Activated T-helper 1 cell treated with Interleukin-2 at 50 U/mL for 16 hours (primary cell): Measurements from ENCODE around the gene CEP135.
"Not testable (repeated sequence)": the region's sequence is repeated elsewhere in the genome, so short reads cannot be mapped to it uniquely, and the experiment has no call there.

Experiments
- DNase-seq: peaks from one replicate; pipeline ENCODE4 v3.0.0-alpha.2; 2020; ENCODE audit warnings: low read depth

The CEP135 gene

GRCh38 chr4:55941881-55942396, 6.8 kb upstream of the CEP135 start:
- no peak for DNase-seq

DNA sequence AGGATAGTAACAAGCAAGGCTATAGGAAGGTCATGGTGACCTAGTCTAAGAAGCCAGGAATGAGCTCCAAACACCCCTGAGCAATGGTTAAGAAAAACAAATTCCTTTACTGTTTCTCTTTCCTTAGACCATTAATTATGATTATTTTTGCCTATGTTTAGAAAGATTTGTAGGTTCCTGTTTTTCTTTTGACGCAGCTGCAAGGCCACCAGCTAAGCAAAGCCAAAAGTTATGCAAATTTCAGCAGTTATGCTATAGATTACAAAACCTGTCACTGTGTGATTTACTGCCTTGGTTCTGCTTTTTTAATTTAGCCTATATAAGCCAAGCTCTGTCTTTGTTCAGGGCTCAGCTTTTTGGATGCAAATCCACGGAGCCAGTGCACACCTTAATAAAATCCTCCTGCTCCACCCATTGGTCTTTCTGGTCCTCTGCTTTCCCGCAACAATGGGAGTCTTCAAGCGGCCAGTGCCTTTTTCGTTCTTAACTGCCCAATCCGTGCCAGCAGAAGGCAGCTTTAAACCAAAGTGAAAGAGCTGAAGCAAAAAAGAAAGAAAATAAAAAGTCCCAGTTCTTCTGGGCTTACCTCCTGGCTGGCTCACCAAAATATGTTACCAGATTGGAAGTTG, 1.4 kb upstream of the CEP135 start:
- DNase-seq = no peak

DNA sequence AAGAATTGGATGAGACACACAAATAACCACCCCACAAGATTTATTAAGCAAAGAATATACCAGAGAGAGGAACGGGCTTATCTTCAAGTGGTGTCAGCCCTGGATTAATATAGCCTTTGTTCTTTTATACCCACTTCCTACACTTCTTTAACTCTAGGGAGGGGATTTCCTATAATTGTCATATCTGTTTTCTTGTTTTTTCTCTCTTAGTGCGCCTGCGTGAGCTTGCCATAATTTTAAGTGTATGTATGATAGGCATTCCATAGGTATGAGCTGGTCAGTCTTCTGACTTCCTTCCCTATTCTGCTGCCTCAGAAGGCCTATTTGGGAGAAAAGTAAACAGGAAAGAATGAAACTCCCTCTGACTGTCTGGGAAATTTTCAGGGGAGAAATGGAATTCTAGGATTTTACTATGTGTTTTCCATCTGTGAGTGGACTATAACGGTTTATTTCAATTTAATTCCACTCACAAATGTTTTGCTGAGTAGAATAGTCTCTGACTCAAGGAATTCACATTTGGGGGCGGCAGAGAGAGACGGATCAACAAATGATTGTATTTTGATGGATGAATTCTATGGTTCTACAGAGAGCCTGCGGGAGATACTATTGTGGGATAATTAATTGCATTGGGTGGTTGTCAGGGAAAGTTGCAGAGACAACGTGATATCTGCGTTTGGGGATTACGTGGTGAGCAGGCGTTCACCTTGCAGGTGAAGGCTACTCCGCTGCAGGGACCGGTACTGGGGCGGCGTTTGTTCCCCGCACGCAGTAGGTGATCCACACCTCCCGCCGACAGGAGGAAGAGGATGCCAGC, 626 bp upstream of the CEP135 start:
- DNase-seq = no peak

GRCh38 chr4:55949482-55949802, 697 bp downstream of the CEP135 start:
- no peak for DNase-seq

DNA sequence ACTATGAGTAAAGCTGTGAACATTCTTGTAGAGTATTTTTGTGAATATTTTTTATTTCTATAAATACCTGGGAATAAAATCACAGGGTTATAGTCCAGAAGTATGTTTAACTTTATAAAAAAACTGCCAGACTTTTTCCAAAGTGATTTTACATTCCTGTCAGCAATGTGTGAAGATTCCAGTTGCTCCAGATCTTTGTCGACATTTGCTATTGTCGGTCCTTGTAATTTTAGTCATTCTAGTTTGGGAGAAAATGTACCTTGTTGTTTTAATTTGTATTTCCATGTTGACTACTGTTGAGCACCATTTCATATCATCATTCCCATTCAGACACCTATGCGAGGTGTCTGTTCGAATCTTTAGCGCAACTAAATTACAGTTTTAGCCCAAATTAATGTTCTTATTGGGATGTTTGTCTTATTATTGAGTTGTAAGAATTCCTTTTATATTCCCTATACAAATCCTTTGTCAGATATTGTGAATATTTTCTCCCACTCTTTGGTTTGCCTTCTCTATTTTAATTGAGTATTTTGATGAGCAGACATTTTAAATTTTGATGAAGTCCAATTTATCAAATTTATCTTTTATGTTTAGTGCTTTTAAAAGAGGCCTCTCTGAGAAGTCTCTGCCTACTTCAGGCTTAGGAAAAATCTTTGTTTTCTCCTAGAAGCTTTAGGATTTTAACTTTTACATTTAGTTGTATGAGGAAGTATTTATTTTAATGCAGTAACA, 2.6 kb downstream of the CEP135 start:
- DNase-seq = no peak

DNA sequence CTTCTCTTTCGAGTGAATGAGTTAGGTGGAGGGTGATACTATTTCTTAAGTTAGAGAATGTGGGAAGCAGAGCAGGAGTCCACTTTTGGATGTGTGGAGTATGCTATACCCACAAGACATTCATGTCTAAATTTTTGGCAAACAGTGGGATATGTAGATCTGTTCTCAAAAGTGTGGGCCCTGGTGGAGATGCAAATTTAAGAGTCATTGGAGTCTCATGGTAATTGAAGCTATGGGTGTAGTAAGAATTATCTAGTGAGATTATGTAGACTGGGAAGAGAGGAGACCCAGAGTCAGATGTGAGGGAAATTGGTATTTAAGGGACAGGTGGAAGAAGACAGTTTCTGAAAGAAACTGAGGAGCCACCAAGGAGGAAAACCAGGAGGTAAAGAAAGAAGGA, 7.0 kb downstream of the CEP135 start:
- DNase-seq = no peak

GRCh38 chr4:55959655-55960054, 10.9 kb downstream of the CEP135 start:
- no peak for DNase-seq

DNA sequence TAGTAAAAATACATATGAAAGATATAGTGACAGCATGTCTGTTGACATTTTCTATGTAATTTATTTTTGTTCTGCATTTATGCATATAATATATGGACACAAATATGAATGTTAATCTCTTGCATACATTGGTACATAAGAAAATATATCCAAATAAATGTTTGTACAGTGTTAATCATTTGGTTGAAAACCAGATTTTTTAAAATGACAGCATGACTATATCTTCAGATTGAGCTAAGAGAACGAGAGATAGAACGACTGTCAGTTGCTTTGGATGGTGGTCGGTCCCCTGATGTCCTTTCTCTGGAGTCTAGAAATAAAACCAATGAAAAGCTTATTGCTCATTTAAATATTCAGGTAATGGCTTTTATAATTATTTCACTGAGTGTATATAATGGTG, 15.3 kb downstream of the CEP135 start:
- DNase-seq = no peak

DNA sequence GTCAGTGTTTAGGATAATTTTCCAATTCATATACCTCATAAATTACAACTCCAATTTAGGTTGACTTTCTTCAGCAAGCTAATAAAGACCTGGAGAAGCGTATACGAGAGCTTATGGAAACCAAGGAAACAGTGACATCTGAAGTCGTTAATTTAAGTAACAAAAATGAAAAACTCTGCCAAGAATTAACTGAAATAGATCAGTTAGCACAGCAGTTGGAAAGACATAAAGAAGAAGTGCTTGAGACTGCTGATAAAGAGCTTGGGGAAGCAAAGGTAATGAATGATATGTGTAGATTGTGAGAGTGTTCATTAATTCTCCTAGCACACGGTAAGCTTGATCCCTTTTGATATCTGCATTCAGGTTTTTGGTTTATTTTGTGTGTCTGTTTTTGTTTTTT, 16.8 kb downstream of the CEP135 start:
- no peak for DNase-seq

DNA sequence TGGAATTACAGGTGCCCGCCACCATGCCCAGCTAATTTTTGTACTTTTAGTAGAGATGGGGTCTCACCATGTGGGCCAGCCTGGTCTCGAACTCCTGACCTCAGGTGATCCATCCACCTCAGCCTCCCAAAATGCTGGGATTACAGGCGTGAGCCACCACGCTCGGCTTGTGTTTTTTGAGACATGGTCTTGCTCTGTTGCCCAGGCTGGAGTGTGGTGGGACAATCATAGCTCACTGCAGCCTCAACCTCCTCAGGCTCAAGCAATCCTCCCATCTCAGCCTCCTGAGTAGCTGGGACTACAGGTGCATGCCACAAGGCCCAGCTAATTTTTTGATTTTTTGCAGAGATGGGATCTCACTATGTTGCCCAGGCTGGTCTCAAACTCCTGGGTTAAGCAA, 17.6 kb downstream of the CEP135 start:
- not testable (repeated sequence) for DNase-seq

GRCh38 chr4:55967376-55967775, 18.6 kb downstream of the CEP135 start:
- DNase-seq = no peak

DNA sequence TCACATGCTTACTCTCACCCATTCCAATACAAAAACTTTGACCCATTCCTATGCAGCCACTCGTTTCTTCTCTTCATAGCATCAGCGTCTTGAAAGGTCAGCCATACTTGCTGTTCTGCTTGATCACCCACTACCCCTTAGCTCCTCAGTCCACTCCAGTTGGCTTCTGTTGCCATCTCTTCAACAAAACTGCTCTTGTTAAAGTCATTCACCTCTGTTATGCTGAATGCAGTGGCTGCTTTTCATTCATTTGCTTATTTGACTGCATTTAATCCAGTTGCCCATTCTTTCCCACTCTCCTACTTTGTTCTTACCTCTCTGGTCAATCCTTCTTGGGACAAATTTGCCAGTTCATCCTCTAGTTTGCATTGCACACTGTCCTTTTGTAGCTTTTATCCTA, 24.9 kb downstream of the CEP135 start:
- DNase-seq = no peak

- no peak for DNase-seq
These were observed 29.1 kb downstream of the CEP135 start for GRCh38 chr4:55977811-55978210.

DNA sequence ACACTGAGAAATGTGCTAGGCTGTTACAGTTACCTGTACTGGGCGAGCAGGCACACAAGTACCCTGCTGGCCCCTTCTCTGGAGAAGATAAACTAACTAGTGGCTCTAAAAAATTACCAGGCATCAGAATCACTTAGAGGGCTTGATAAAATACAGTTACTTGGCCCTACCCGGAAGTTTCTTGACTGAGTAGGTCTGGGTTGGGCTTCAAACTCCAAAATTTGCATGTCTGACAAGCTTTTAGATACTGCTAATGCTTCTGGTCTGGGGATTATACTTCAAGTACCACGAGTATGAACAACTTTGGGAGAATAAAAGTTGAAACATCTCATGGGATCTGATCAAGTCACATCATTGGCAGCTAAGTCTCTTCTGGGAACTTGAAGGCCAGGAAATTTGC, 30.8 kb downstream of the CEP135 start:
- DNase-seq = no peak

GRCh38 chr4:55980725-55981124, 32.0 kb downstream of the CEP135 start:
- DNase-seq = no peak

DNA sequence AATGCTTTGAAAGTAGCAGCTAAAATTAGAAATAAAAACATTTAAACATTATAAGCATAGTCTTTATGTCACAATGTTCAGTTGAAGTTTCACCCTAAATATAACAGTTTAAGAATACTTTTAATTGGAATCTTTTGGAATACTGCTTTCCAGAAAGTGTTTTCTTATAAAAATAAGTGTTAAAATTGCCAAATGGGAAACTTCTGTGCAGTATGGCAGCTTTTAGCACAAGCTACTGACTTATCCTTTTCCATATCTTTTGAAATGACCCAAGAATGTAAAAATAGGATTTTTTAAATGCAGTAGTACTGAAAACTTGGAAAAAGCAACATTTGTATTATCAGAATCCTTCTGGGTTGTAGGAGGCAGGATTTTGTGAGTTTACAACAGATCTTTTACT, 34.2 kb downstream of the CEP135 start:
- DNase-seq = no peak

- no peak for DNase-seq
These were observed 41.0 kb downstream of the CEP135 start for GRCh38 chr4:55989766-55990165.

DNA sequence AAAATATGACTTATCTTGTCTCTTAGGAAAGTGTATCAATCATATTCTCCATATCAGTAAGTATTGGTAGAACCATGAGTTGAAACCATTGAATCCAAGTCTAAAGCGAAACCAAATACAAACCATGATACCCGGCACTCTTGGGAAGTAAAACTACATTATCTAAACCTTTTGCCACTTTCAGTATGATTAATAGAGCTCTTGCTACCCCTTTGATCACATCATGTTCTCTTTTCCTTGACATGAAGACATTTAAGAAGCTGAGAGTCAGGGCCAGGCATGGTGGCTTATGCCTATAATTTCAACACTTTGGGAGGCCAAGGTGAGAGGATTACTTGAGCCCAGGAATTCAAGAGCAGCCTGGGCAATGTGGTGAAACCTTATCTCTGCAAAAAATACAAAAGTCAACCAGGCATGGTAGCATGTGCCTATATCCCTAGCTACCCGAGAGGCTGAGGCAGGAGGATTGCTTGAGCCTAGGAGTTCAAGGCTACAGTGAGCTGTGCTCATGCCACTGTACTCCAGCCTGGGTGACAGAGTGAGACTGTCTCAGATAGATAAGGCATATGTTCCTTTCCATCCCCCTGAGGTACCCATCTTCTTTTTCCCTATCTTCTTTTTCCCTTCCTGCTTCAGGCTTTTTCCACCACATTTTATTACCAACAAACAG, 45.4 kb downstream of the CEP135 start:
- DNase-seq = no peak

DNA sequence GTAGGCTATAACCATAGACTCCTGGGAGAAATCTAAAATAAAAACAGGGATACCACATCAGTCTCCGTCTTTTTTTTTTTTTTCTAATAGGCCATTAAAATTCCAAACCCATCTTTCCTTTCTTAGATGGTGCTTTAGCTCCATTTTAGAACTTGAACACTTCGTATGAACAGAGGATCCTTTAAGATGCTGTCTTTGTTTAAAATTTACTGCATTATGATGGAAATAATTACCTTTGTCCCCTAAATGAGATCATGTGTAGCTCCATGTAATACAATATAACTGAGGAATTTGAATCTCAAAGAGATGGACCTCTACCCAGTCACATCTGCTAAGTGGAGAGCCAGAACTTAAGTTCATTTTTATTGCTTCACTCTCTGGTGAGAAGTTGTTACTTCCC, 47.9 kb downstream of the CEP135 start:
- no peak for DNase-seq

- no peak for DNase-seq
These were observed 54.9 kb downstream of the CEP135 start for GRCh38 chr4:56003606-56004005.

DNA sequence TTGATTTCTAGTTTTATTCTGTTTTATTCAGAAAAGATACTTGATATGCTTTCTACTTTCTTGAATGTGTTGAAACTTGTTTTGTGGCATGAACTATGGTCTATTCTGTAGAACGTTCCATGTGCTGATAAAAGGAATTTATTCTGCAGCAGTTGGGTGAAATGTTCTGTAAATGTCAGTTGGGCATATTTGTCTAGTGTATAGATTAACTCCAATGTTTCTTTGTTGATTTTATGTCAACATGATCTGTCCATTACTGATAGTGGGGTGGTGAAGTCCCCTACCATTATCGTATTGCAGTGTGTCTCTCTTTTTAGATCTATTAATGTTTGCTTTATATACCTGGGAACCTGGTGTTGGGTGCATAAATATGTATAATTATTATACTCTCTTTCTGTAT, 55.5 kb downstream of the CEP135 start:
- no peak for DNase-seq

DNA sequence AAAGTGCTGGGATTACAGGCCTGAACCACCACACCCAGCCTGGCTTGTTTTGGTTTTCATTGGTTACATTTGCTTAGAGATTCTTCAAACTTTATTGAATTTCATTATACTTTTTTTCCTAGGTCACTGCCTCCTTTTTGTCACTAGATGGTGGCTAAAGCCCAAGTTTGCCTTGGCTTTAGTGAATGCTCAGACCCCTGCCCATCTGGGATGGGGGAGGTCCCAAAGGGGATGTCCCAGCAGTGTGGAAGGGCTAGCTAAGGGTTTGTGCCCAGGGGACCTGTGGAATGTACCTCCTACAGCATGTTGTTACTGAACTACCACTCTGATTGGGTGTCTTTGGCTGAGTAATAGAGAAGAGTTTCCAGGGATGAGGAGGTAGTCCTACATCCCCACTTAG, 58.4 kb downstream of the CEP135 start:
- DNase-seq = no peak

DNA sequence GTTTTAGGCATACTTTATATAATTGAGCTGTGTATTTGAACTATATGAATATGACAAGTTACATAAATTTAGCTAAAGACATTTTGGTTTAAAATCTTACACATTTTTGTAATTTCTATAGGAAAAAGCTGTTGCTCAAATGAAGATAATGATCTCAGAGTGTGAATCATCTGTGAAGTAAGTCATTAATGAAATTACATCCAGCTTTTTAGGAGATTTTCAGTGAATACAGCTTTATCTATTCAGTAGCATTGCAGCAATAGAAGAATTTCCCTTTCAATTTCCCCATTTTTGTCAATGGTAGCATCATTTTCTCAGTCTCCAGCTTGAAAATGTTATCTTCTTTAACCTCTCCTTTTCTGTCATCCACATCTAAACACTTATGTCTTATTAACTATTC, 59.5 kb downstream of the CEP135 start:
- DNase-seq = no peak
